Suprapubic skin (tissue), 4 donors: ENCODE data around the gene ZSWIM9.

Experiments
- POLR2A ChIP-seq, 2 donors: fragments of 450-650 bp; IDR thresholded peaks; one replicate each; pipeline ENCODE4 v1.6.1; 2017; ENCODE audit warnings: antibody characterized with exemption in 2 of 2, mild to moderate bottlenecking in 2 of 2, moderate library complexity in 2 of 2
- POLR2AphosphoS5 ChIP-seq, 3 donors: sonication (generic); formaldehyde crosslinking; IDR thresholded peaks; one replicate each; pipeline ENCODE4 v1.6.1; 2017; ENCODE audit warnings: antibody characterized with exemption in 3 of 3
- TF ChIP-seq, protein P1 (sequence below), 2 donors: fragments of 200-600 bp in 1 of 2; fragments of 450-650 bp in 1 of 2; sonication (generic) in 1 of 2; IDR thresholded peaks; one replicate each; pipeline ENCODE4 v1.5.1; 2016 to 2019; ENCODE audit warnings: antibody characterized with exemption in 2 of 2, mild to moderate bottlenecking in 1 of 2, moderate library complexity in 1 of 2

DNA sequence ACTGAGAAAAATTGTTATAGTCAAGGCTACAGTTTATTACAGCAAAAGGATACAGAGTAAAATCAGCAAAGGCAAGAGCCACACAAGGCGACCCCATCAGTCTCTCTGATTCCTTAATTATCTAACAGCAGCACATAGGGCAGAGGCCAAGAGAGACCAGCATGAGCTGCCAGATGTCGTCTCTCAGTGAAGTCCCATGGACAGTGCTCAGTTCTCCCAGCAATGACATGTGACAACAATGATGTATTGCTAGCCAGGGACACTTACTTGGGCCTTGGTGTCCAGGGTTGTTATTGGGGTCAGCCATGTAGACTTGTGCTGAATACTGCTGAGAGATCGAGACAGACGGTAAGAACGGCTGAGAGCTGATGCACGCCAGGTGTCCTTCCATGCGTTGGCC lies 22.3 kb downstream of the ZSWIM9 start:
- TF ChIP-seq, protein P1, sequence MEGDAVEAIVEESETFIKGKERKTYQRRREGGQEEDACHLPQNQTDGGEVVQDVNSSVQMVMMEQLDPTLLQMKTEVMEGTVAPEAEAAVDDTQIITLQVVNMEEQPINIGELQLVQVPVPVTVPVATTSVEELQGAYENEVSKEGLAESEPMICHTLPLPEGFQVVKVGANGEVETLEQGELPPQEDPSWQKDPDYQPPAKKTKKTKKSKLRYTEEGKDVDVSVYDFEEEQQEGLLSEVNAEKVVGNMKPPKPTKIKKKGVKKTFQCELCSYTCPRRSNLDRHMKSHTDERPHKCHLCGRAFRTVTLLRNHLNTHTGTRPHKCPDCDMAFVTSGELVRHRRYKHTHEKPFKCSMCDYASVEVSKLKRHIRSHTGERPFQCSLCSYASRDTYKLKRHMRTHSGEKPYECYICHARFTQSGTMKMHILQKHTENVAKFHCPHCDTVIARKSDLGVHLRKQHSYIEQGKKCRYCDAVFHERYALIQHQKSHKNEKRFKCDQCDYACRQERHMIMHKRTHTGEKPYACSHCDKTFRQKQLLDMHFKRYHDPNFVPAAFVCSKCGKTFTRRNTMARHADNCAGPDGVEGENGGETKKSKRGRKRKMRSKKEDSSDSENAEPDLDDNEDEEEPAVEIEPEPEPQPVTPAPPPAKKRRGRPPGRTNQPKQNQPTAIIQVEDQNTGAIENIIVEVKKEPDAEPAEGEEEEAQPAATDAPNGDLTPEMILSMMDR (IDR thresholded peaks at IDR 0.05), result no peak
- no peak for TF ChIP-seq POLR2A (IDR thresholded peaks at IDR 0.05)
- no peak for TF ChIP-seq POLR2AphosphoS5 (IDR thresholded peaks at IDR 0.05)
